Activated CD8-positive, alpha-beta T cell treated with anti-CD3 and anti-CD28 coated beads, Interleukin-2, amount 10 ng/mL, durations not matched to agents 7 days and 5 days (primary cell): ENCODE measurements around the gene ATP4A. TPM values are rescaled to one million over a fixed set of nuclear protein-coding genes. Genes with fewer than 3 reads are reported as not detected.

Experiments
- ATAC-seq: fragments of 150-1000 bp; cut with Tn5 transposase; one replicate; pipeline ENCODE4 v1.10.0; 2021; ENCODE audit warnings: moderate library complexity
- CTCF ChIA-PET: fragments of 350-600 bp; sonication (Branson Sonifier 250); formaldehyde crosslinking; loops from one replicate; lab custom pipeline; 2021; ENCODE audit warnings: antibody characterized with exemption; lab: Charles Lee
- POLR2A ChIA-PET: fragments of 350-600 bp; sonication (Branson Sonifier 250); formaldehyde crosslinking; loops from one replicate; lab custom pipeline; 2021; ENCODE audit warnings: antibody characterized with exemption; lab: Charles Lee
- DNase-seq: peaks from one replicate; pipeline ENCODE4 v3.0.0-alpha.2; 2020
- H3K27ac Mint-ChIP-seq: one replicate; pipeline ENCODE4 v1.8.0; 2021; ENCODE audit warnings: mild to moderate bottlenecking, mixed read lengths
- H3K27me3 Mint-ChIP-seq: one replicate; pipeline ENCODE4 v1.8.0; 2021; ENCODE audit warnings: low read depth, mixed read lengths
- H3K36me3 Mint-ChIP-seq: one replicate; pipeline ENCODE4 v1.8.0; 2021; ENCODE audit warnings: low read depth, mixed read lengths
- H3K4me1 Mint-ChIP-seq: one replicate; pipeline ENCODE4 v1.8.0; 2021; ENCODE audit warnings: low read depth, mixed read lengths
- H3K4me3 Mint-ChIP-seq: one replicate; pipeline ENCODE4 v1.8.0; 2021; ENCODE audit warnings: mild to moderate bottlenecking, mixed read lengths
- H3K9me3 Mint-ChIP-seq: one replicate; pipeline ENCODE4 v1.8.0; 2022; ENCODE audit warnings: mixed read lengths; ENCODE audit not compliant: insufficient read depth
- total RNA-seq, 2 experiments: library from RNA; stranded (reverse); gene quantifications; one replicate each; pipeline ENCODE4 v1.2.3, GENCODE V29; 2021

Gene ATP4A
- total RNA-seq, 2 experiments from 2014 or later: not detected

DNA sequence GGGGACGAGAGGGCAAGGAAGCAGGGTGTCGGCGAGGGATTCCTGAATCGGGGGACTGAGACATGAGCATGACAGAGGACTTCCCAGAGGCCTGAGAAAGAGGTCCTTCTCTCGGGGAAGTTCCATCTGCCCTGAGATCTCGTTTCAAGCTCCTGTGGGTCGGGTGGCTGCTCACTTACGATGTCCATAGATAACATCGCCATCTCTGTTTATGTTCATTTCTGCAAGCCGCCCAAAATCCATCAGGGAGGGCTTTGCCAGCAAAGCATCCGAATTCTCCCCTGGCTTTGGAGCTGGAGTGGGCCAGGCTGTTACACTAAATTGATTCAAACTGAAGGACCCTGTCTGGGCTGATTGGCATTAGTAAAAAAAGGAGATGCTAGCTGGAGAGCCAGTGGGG is 55.9 kb downstream of the ATP4A start:
- ChIA-PET POLR2A (no interaction called here), CTCF (interaction anchor here (0.7 to 3.7 kb wide), 3 partner anchors 12 to 41 kb away, joined by 3 to 22 read pairs (median 6); no protein-coding TSS in a partner anchor)
- Mint-ChIP-seq H3K36me3 (no peaks in the 10 kb centered on the region), H3K27ac (no peak overlapping the region), H3K4me1 (peaks cover 16% of the 10 kb centered on the region), H3K4me3 (no peak overlapping the region), H3K27me3 (peaks cover 48% of the 10 kb centered on the region), H3K9me3 (no peaks in the 10 kb centered on the region)
- DNase-seq: no peak
- no peak for ATAC-seq

GRCh38 chr19:35506011-35506410 is 57.4 kb downstream of the ATP4A start:
- H3K27me3 Mint-ChIP-seq: peaks cover 45% of the 10 kb centered on the region

GRCh38 chr19:35502751-35503150 is 60.7 kb downstream of the ATP4A start:
- DNase-seq: no peak
- Mint-ChIP-seq H3K27me3 (peaks cover 18% of the 10 kb centered on the region), H3K4me1 (no peaks in the 10 kb centered on the region), H3K9me3 (no peaks in the 10 kb centered on the region), H3K36me3 (no peaks in the 10 kb centered on the region), H3K4me3 (no peak overlapping the region), H3K27ac (no peak overlapping the region)
- POLR2A ChIA-PET: interaction anchor here (0.6 kb wide), 1 partner anchor 96 kb away, joined by 3 read pairs; no protein-coding TSS in a partner anchor
- ATAC-seq: no peak
- CTCF ChIA-PET: interaction anchor here (1.5 to 2.8 kb wide), 2 partner anchors 8 to 150 kb away, joined by 3 to 14 read pairs; no protein-coding TSS in a partner anchor

More at GRCh38 chr19:35506011-35506410, 57.4 kb downstream of the ATP4A start:
- no peak overlapping the region for H3K4me3 Mint-ChIP-seq
- ChIA-PET POLR2A (interaction anchor here (0.6 kb wide), 1 partner anchor 87 kb away, joined by 3 read pairs; no protein-coding TSS in a partner anchor), CTCF (interaction anchor here (1.0 to 3.7 kb wide), 2 partner anchors 11 to 38 kb away, joined by 3 to 22 read pairs; no protein-coding TSS in a partner anchor)
- no peaks in the 10 kb centered on the region for H3K9me3 Mint-ChIP-seq
- no peak overlapping the region for H3K27ac Mint-ChIP-seq
- DNase-seq (no peak), ATAC-seq (no peak)
- no peaks in the 10 kb centered on the region for H3K36me3 Mint-ChIP-seq
- peaks cover 16% of the 10 kb centered on the region for H3K4me1 Mint-ChIP-seq

DNA sequence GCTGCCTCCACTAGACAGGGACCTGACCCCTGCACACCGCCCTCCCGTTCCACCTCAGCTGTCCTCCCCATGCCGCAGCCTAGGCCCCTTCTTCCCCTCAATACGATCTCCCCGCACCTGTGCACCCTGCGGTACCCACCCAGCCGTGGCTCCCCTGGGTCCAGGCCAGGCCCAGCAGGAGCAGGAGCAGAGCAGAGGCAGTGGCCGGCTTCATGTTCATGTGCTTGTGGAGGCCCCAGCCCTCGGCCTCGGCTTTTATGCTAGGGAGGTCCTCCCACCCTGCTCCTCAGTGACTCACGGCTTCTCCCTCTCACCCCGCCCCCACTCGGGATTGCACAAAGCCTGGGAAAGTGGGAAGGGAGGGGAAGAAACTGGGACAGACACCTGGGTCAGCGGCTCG is 61.8 kb downstream of the ATP4A start:
- no peak for DNase-seq
- Mint-ChIP-seq H3K36me3 (no peaks in the 10 kb centered on the region), H3K9me3 (no peaks in the 10 kb centered on the region), H3K27ac (no peak overlapping the region), H3K4me3 (no peak overlapping the region), H3K4me1 (no peaks in the 10 kb centered on the region), H3K27me3 (peaks cover 12% of the 10 kb centered on the region)
- ChIA-PET POLR2A (no interaction called here), CTCF (no interaction called here)
- ATAC-seq: no peak

GRCh38 chr19:35500611-35501010 is 62.8 kb downstream of the ATP4A start:
- POLR2A ChIA-PET: no interaction called here

More at GRCh38 chr19:35500611-35501010, 62.8 kb downstream of the ATP4A start:
- ATAC-seq (no peak), DNase-seq (no peak)
- Mint-ChIP-seq H3K36me3 (no peaks in the 10 kb centered on the region), H3K27ac (no peak overlapping the region), H3K9me3 (no peaks in the 10 kb centered on the region), H3K4me1 (no peaks in the 10 kb centered on the region), H3K27me3 (peaks cover 7% of the 10 kb centered on the region), H3K4me3 (no peak overlapping the region)
- CTCF ChIA-PET: interaction anchor here (1.0 to 1.1 kb wide), 2 partner anchors 10 to 148 kb away, joined by 3 read pairs; no protein-coding TSS in a partner anchor

Other genes starting within 250 kb of the ATP4A start
- under 1 TPM; 0.52 to 0.63 TPM for gene CD22, start 234.5 kb downstream of the ATP4A start, total RNA-seq
- not detected for gene FFAR1, start 215.8 kb downstream of the ATP4A start, total RNA-seq
- gene FFAR3, start 205.2 kb downstream of the ATP4A start, total RNA-seq: not detected
- gene GPR42, start 192.6 kb downstream of the ATP4A start, total RNA-seq: not detected
- not detected for gene FFAR2, start 115.4 kb downstream of the ATP4A start, total RNA-seq
- not detected for gene KRTDAP, start 73.2 kb downstream of the ATP4A start, total RNA-seq
- gene DMKN, start 50.0 kb downstream of the ATP4A start, total RNA-seq: not detected
- gene SBSN, start 35.3 kb downstream of the ATP4A start, total RNA-seq: not detected
- not detected for gene GAPDHS, start 30.2 kb downstream of the ATP4A start, total RNA-seq
- 10 to 100 TPM; 53.3 to 54.1 TPM for gene TMEM147, start 18.0 kb downstream of the ATP4A start, total RNA-seq
- gene PMIS2, start 22.5 kb upstream of the ATP4A start, total RNA-seq: not detected
- 10 to 100 TPM; 53.3 to 62.3 TPM for gene HAUS5, start 49.1 kb upstream of the ATP4A start, total RNA-seq
- 100 to 1,000 TPM; 118 to 119 TPM for gene RBM42, start 65.4 kb upstream of the ATP4A start, total RNA-seq
- gene ETV2, start 78.1 kb upstream of the ATP4A start, total RNA-seq: 1 to 10 TPM in 1 of 2 experiments, under 1 TPM in 1; 0.68 to 1.6 TPM
- gene COX6B1, start 84.7 kb upstream of the ATP4A start, total RNA-seq: 100 to 1,000 TPM; 471 to 518 TPM
- under 1 TPM; 0.63 to 0.82 TPM for gene UPK1A, start 102.9 kb upstream of the ATP4A start, total RNA-seq
- gene ZBTB32, start 140.9 kb upstream of the ATP4A start, total RNA-seq: 10 to 100 TPM; 37.4 to 41.4 TPM
- 10 to 100 TPM; 58.0 to 64.3 TPM for gene KMT2B, start 154.3 kb upstream of the ATP4A start, total RNA-seq
- gene IGFLR1, start 178.8 kb upstream of the ATP4A start, total RNA-seq: 10 to 100 TPM; 29.9 to 37.1 TPM
- gene U2AF1L4, start 181.8 kb upstream of the ATP4A start, total RNA-seq: 10 to 100 TPM; 23.3 to 24.0 TPM
- 10 to 100 TPM; 44.1 to 48.2 TPM for gene PSENEN, start 182.0 kb upstream of the ATP4A start, total RNA-seq
- 10 to 100 TPM; 10.5 to 12.4 TPM for gene LIN37, start 184.9 kb upstream of the ATP4A start, total RNA-seq
- gene HSPB6, start 193.4 kb upstream of the ATP4A start, total RNA-seq: under 1 TPM in 1 of 2 experiments, not detected in 1; 0.65 TPM
- 10 to 100 TPM; 48.0 to 54.6 TPM for gene PROSER3, start 194.5 kb upstream of the ATP4A start, total RNA-seq
- gene ARHGAP33, start 211.9 kb upstream of the ATP4A start, total RNA-seq: 10 to 100 TPM; 66.6 to 71.0 TPM
- not detected for gene PRODH2, start 249.2 kb upstream of the ATP4A start, total RNA-seq